ENCODE results near the gene INSYN1.
"Not testable (repeated sequence)": the region's sequence is repeated elsewhere in the genome, so short reads cannot be mapped to it uniquely, and the experiment has no call there.

The INSYN1 gene

DNA sequence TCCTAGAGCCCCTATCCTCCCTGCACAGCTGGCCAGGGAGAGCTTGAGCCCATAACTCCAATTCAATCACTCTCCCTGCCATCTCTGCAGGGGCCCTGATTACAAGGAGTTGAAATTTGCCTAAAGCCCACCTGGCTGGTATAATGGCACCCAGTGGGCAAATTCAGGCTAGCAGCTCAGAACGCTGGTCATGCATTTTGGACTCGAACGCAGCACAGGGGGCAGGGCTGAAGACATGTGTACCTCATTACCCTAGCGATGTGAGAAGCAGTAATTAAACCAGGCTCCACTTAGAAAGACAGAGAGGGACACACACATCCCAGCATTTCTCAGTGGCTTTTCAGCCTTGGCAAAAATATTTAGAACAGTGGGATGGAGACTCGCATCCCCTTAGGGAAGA, 3.2 kb downstream of the INSYN1 start:
- DNase-seq (ENCODE audit: low read depth, low spot score) = no peak

DNA sequence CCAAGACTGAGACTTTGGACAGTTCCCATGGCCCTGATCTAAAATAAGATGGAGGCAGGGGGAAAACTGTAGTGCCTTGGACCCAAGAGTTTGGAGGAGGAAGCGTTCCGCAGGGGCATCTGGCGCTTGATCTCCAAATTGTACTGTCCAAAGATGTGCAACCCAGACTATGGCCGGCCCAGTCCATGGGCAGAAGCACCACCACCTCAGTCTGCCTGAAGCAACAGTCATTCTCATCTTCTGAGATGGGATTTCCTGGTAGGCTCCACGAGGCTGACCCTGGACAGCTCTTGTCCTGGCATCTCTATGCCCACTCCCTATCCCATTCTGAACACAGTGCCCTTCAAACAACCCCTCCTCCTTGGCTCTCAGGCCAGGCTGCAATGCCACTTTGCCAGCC, 3.6 kb downstream of the INSYN1 start:
- DNase-seq (ENCODE audit: low read depth, low spot score) = no peak

DNA sequence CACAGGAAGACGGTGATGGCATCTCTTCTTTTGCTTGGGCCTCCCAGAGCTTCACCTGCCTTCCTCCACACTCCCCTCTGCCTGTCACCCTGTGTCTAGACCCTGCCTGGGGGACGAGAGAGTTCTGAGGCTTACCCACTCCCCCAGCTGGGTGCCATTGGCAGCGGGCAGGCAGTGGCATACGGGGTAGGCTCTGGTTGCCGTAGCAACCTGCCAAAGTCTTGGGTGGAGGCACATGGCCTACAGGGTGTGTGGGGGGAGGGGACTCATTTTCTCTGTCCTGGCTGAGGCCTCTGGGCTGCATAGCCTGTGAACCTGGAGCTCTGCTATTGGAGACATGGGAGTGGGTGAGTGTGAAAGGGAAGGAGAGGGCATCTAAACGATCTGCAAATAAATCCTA, 4.4 kb downstream of the INSYN1 start:
- no peak for DNase-seq (ENCODE audit: low read depth, low spot score)

DNA sequence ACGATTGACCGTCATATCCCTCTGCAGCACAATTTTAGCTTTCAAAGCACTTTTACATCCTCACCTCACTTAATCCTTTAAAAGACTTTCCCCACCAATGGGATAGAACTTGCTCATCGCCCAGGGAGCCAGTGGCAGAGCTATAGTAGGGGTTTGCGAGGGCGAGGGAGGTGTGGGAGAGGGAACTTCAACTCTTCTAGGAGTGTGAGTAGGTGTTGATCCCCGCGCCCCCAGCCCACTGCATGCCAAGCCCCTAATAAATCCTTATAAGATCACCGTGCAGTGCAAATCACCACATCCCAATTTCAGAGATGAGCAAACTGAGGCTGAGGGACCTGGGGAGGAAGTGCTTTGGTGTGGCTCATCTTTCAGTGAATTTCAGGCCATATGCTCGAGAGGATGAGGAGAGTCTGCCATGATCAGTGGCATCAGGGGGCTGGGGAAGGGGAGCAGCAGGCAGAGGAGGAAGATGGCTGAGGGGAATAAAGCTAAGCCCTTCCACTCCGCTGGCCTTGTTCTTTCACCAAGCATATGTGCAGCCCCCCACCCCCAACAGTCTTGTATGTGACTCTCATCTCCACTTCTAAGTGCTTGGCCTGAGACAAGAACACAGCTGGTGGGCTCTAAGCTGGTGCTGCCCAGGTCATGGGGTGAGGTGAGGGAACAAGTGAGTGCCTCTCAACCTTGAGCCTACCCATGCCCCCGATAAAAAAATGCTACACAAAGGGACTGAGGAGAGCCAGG, 5.1 kb downstream of the INSYN1 start:
- DNase-seq (ENCODE audit: low read depth, low spot score) = no peak

DNA sequence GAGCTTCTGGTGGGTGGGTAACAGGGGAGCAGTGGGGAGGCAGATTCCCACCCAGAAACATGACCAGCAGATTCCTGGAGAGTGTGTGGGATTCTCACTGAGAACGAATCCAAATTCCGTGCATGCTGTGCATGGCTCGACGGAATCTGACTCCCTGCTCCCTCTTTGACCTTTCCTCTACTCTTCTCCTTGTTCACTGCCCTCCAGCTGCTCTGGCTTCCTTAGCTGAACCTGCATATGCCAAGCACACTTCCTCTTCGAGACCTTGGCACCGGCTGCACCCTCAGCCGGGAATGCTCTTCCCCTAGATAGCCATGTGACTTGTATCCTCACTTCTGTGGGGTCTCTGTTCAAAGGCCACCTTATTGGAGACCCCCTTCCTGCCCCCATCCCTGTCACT, 6.3 kb downstream of the INSYN1 start:
- DNase-seq (ENCODE audit: low read depth, low spot score) = no peak

DNA sequence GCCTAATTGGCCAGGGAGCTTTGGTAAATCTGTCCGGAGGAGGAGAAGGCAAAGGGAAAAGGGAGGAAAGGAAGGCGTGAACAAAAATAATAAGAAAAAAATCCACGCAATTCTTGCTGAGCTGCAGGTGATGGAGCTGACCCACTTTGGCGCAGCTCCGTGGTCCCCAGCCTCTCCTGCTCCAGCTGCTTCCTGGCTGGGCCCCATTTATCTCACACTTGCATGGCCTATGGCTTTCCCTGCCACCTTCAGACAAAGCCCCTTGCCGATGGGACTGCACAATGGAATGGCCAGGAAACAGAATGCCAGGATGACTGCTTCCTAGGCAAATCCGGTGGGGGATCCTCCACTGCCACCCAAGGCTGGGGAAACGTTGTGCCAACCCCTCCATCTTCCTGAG, 6.9 kb downstream of the INSYN1 start:
- DNase-seq (ENCODE audit: low read depth, low spot score) = no peak

DNA sequence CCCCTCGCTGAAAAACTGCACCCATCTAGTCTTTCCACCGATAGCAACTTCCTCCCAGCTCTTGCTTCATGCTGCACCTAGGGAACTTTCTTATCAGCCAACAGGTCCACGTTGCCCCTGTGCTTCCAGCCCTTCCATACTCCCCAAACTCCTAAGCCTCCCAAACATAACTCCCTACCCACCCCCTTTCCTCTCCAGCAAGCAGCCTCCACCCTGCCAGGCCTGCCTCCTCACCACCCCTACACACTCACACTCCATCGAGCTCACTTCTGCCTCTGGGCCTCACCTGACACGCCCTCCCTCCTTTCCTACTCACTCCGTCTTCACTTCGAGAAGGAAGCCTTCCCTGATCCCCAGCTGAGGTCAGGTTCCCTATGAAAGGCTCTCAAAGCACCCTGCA, 8.1 kb downstream of the INSYN1 start:
- no peak for DNase-seq (ENCODE audit: low read depth, low spot score)

DNA sequence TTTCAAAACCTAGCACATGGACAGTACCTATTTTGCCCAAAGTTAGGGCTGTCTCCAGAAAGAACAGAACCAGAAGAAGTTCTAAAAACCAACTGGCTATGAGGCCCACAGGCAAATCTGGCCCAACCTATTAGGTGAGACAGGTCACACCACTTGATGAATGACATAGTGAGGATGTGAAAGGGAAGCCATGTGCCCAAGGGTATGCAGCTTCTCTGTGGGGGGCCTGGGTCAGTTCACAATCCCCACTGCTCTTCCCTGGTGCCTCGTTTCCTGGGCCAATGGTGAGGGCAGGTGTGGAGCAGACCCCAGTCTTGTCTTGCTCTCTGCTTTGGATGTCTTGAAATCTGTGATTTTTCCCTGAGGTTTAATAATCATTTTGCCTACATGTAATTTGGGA, 8.9 kb downstream of the INSYN1 start:
- no peak for DNase-seq (ENCODE audit: low read depth, low spot score)

DNA sequence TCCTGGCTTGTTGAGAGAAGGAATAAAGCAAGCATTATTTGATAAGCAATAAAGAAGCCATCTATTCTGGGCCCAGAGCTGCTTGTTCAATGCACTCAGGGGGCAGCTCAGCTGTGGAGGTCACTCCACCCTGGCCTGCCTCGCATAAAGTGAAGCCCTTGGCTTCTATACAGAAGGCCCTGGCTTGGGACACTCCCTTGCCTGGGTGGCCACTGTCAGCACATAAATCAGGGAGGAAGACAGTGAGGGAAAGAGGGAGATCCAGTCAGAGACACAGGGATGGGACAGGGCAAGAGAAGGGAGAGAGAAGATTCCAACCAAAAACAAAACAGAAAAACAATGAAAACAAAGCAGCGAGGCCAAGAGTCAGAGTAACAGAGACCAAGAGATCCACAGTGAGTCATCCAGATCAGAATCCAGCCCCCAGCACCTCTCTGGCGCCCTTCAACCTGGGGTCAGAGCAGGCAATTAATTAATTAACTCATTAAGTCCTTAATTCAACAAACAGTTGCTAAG, 11.8 kb downstream of the INSYN1 start:
- no peak for DNase-seq (ENCODE audit: low read depth, low spot score)

DNA sequence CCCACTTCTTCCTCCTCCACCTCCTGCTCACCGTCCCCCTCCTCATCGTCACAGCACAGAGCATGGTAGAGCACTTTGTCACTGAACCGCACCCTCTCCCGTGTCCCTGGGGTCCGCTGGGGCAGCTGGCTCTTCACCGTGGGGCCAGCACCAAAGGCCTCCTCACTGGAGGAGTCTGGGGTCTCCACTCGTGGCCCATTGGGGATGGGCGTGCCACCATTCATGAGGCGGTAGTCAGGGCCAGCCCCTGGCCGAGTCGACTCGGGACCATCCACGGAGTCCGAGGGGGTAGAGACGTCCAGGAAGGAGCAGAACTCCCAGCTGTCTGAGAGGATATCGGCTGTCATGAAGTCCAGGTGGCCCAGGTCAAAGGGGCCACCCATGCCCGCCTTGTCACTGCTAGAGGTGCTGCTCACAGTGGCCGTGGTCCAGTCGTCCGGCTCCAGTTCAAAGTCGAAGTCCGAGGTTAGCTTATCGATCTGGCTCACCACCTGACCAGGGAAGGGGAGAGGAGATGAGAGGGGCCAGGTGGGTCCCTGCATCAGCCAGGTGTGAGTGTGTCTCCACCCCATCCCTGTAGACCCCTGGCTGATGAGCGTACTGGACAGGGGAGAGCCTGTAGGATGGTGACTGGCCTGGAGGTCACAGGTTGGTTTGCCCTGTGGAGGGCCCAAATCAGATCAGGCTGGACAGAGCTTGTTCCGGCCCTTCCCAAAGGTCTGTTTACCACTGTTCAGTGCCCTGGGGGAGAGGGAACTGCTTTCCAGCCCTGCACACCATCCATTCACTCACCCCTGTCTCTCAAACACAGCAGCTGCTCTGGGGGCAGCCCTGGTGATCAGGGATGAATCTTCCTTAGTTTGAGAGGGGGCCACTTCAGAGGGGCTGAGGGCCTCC, 12.8 kb downstream of the INSYN1 start:
- no peak for DNase-seq (ENCODE audit: low read depth, low spot score)

DNA sequence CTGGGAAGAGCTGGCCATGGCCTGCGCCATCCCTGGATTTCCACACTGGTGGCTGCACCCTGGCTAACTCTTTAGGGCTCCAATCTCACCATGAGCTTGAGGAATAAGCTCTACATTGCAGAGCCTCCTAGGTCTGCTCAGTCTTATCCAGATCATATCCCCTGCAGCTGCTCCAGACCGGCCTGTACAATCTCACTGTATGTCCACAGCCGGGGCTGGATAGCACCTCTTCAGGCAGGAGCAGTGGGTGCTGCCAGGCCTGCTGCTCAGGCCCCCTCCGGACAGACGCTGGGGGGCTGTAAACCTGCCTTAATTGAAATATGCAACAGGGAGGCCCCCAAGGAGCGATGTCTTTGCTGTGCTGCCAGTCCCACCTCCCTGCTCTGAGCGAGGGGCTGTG, 15.6 kb downstream of the INSYN1 start:
- DNase-seq (ENCODE audit: low read depth, low spot score) = no peak

DNA sequence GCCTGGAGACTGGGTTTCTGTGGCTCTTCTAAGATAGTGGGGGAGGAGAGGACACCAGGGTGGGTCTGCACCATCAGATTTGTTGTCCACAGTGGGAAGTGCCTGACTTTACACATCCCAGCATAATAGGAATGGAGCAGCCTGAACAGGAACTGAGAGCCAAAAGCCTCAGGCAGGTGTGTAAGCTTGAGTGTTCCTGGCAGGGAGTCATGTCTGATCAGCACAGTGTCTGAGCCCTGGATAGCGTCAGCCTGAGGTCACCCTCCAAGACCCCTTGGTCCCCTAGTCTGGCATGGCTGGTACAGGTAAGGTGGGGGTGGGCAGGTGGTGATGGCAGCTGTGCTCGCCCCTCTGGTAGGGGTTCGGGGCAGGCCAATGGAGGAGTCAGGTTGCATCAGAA, 20.2 kb downstream of the INSYN1 start:
- no peak for DNase-seq (ENCODE audit: low read depth, low spot score)

DNA sequence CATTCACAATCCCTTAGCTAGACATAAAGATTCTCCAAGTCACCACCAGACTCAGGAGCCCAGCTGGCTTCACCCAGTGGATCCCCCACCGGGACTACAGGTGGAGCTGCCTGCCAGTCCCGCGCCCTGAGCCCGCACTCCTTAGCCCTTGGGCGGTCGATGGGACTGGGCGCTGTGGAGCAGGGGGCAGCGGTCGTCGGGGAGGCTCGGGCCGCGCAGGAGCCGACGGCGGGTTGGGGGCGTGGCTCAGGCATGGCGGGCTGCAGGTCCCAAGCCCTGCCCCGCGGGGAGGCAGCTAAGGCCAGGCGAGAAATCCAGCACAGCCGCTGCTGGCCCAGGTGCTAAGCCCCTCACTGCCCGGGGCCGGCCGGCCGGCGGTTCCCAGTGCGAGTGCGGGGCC, 21.1 kb downstream of the INSYN1 start:
- DNase-seq (ENCODE audit: low read depth, low spot score) = not testable (repeated sequence)

DNA sequence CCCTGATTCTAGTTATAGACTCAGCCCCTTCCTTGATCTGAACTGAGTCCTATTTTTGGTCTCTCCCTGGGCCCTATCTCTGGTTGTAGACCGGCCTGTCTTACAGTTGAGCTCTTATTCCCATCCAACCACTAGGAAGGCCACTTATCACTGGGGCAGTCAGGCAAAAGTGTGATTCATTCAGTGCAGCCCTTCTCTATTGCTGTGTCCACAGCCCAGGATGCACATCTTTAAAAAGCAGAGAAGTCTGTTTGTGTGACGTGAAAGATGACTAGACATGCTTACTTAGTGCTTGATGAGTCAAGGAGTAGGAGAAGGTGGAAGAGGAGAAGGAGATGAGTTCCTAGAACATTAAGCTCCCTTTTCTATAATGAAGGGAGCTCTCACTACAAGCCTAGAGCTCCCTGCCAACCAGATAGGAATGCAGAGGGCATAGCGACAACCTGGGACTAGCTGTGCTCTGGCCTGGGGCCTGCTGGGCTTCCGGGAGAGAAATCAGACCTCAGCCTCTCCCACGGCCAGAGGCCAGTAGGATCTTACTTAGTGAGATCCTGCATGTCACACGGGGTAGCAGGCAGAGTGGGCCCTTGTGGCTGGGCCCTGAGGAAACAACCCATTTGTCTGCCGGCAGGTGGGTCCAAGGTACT, 25.7 kb downstream of the INSYN1 start:
- no peak for DNase-seq (ENCODE audit: low read depth, low spot score)

DNA sequence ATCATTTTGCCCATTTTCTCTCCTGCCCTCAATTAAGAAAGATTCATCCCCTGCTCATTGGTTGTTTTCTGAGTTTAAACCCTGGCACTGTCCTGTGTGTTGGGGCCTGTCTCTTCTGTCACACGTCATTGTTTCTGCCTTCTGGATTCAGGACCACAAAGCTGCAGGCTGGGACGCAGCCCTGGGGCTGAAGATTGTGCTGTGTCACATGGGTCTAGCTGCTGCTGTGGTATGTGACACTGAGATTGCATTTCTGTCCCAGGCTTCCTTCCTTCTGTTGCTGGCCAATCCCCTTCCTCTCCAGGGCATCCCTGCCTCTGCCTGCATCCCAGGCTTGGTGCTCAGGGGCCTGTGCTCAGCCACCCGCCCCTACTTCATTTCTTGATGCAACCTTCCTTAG, 28.9 kb downstream of the INSYN1 start:
- no peak for DNase-seq (ENCODE audit: low read depth, low spot score)

DNA sequence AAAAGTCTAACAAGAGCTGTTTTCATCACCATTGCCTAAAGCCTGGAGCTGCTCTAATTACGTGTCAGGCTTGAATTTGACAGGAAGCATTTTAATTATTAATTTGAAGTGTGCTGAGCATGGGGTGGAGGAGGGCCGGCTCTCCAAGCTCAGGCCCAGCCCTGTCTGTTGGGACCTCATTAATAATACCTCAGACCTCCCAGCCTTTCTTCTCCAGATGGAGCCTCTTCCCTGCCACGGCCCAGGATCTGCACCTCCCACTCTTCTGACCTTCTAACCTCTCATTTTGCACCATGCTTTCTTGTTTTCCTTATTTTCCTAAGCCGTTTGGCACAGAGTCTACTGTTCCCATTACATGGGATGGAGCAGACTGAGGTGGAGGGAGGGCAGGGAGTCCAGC, 30.0 kb downstream of the INSYN1 start:
- no peak for DNase-seq (ENCODE audit: low read depth, low spot score)

DNA sequence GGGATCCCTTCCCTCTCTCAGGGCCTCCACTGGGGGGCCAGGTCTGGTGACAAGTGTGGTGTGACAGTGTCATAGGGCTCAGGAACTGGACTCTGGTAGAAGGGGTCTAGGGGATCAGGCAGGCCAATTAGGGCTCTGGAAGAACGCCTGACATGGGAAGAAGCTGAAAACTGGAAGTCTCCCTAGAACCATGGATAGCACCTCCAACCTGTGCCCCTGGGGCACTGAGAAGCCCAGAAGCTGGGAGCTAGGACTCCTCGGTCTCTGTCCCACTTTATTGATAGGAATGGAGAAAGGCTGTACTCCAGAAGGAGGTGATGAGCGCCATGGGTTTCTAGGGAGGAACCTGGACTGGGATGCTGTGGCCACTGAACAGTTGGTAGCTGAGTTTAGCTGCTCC, 30.7 kb downstream of the INSYN1 start:
- no peak for DNase-seq (ENCODE audit: low read depth, low spot score)

DNA sequence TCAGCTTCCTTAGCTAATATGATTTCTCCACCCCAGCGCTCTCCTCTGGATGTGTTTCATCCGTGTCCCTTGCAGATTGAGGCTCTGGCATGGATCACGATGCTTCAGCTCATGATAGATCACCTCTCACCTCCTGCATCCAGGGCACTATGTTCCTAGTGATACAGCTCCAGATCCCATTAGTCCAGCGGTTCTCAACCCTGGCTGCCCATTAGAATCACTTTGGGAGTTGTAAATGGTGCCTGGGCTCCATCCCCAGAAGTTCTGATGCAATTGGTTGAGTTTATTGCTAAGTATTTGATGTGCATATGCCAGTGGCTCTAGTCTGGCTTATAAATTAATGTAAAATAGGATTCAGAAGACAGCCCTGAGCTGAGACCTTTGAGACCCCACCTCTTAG, 34.5 kb downstream of the INSYN1 start:
- DNase-seq (ENCODE audit: low read depth, low spot score) = no peak

DNA sequence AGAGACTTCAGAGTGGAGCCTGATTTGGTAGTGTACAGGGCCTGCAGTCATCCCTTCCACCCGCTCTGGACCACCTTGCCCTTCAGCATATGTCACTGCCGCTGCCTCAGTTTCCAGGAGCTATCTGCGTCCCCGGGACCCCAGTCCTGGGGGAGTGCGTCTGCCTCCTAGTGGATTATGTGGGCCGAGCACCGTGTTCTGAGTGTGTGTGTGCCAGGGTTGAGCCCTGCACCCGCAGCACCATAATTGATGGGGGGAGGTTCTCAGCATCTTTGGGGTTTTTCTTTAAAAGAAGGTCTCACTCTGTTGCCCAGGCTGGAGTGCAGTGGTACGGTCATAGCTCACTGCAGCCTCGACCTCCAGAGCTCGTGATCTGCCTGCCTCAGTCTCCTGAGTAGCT, 35.3 kb downstream of the INSYN1 start:
- no peak for DNase-seq (ENCODE audit: low read depth, low spot score)

DNA sequence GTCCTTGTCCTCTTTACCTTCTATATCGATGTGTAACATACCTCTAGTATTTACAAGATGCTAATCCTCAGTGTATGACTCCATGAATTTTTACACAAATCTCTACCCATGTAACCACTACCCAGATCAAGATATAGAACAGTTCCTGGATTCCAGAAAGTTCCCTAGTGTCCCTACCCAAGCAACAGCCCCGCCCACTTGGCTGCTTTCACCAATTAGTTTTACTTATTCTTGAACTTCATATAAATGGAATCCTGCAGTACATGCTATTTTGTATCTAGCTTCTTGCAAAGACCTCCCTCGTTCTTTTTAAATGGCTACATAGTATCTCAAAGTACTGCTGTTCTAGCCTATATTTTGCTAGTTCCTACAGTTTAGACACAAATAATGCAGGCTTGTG, 35.9 kb downstream of the INSYN1 start:
- DNase-seq (ENCODE audit: low read depth, low spot score) = no peak

DNA sequence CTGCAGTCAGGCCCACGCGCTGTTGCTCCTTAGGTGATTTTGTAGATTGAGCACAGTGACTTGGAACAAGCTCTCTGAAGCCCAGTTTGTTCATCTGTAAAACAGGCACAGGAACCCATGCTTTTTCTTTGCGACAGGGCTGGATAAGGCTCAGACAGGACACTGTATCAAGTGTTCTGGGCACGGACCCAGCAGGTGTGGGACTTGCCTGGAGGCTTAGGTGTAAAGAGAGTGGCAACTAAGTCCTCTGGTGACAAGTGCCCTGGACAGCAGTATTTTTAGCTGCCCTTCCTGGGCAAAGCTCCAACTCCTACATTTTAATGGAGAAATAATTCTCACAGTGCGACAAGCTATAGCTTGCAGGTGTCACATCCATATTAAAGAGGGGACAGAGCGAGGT, 36.7 kb downstream of the INSYN1 start:
- no peak for DNase-seq (ENCODE audit: low read depth, low spot score)

DNA sequence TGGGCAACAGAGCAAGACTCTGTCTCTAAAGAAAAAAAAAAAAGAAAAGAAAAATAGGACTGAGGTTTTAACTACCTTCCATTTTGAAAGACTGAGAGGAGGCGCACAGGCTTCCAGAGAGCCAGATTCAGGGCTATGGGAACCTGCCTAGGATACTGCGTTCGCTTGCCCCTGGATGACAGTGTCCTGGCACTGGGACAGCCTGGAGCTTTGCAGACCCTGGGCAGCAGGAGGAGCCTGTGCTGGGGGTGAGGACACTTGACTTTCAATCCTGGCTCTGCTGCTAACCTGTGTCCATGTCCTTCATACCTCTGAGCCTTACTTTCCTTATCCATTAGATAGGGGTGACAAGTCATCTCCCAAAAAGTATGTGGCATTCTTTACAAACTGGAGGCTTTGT, 37.7 kb downstream of the INSYN1 start:
- no peak for DNase-seq (ENCODE audit: low read depth, low spot score)

Data from activated CD4-positive, CD25-positive, alpha-beta regulatory T cell treated with anti-CD3 and anti-CD28 coated beads, Interleukin-2, amount 50 U/mL, for 16 hours (primary cell).